Fibroblast of villous mesenchyme (primary cell): ENCODE results near the gene FADS3. TPM values are rescaled to one million over a fixed set of nuclear protein-coding genes. Genes with fewer than 3 reads are reported as not detected.

Experiments
- DNase-seq: peaks from one replicate; pipeline ENCODE4 v3.0.0-alpha.2; 2010; ENCODE audit warnings: low read depth
- H3K4me3 ChIP-seq: 2 replicates; pipeline ENCODE4 v1.5.1; 2011; ENCODE audit warnings: low read depth, mild to moderate bottlenecking, low read length
- CTCF ChIP-seq: IDR thresholded peaks from 2 replicates; pipeline ENCODE4 v1.5.1; 2012; ENCODE audit warnings: low read depth, mild to moderate bottlenecking, low read length; ENCODE audit not compliant: insufficient read depth
- total RNA-seq: library from RNA; depleted of rRNA; stranded (reverse); fragments of >200 nt; gene quantifications from 2 replicates; pipeline ENCODE4 v1.2.3, GENCODE V29; 2012

Gene FADS3
- total RNA-seq, 1 donor = 126 TPM

- no peak for TF ChIP-seq CTCF
- H3K4me3 ChIP-seq = no peak overlapping the region
- DNase-seq = no peak
Measured at GRCh38 chr11:61904539-61905048, 13.2 kb upstream of the FADS3 start.

- no peak overlapping the region for H3K4me3 ChIP-seq
- DNase-seq = no peak
- no peak for TF ChIP-seq CTCF
Measured at GRCh38 chr11:61903845-61904244, 12.5 kb upstream of the FADS3 start.

GRCh38 chr11:61902313-61902712 lies 11.0 kb upstream of the FADS3 start:
- DNase-seq = no peak

GRCh38 chr11:61901397-61901796 lies 10.1 kb upstream of the FADS3 start:
- TF ChIP-seq CTCF = no peak
- no peak overlapping the region for H3K4me3 ChIP-seq
- no peak for DNase-seq

More at GRCh38 chr11:61902313-61902712, 11.0 kb upstream of the FADS3 start:
- no peak for TF ChIP-seq CTCF
- H3K4me3 ChIP-seq = no peak overlapping the region

GRCh38 chr11:61900251-61900650 lies 8.9 kb upstream of the FADS3 start:
- H3K4me3 ChIP-seq = no peak overlapping the region
- no peak for TF ChIP-seq CTCF
- no peak for DNase-seq

- peak; percentile 71 for DNase-seq
- no peak overlapping the region for H3K4me3 ChIP-seq
- peak; percentile 98 for TF ChIP-seq CTCF
Measured at GRCh38 chr11:61899146-61899841, 7.9 kb upstream of the FADS3 start.

- no peak for DNase-seq
- no peak overlapping the region for H3K4me3 ChIP-seq
- TF ChIP-seq CTCF = no peak
Measured at GRCh38 chr11:61898247-61898582, 6.9 kb upstream of the FADS3 start.
